Body of pancreas (tissue), 4 donors: ENCODE results near the gene TM7SF3. TPM values are rescaled to one million over a fixed set of nuclear protein-coding genes. Genes with fewer than 3 reads are reported as not detected.

Experiments used
- ATAC-seq: fragments of 150-250 bp; one replicate; pipeline ENCODE4 v1.9.1; 2016
- DNase-seq, 4 donors: peaks; one replicate each; pipeline ENCODE4 v3.0.0-alpha.2; 2019
- H3K27ac ChIP-seq, 4 donors: fragments of 200-600 bp; sonication (generic); 1 replicate in 3 of 4; 2 replicates in 1 of 4; pipeline versions ENCODE4 v1.5.1 to v1.6.1; 2016 to 2019; ENCODE audit warnings: mild to moderate bottlenecking in 1 of 4, mixed read lengths in 1 of 4, moderate library complexity in 1 of 4
- H3K27me3 ChIP-seq, 2 donors: fragments of 200-600 bp; sonication (generic); one replicate each; pipeline ENCODE4 v1.6.0; 2016; ENCODE audit warnings: mild to moderate bottlenecking in 1 of 2
- H3K36me3 ChIP-seq, 2 donors: fragments of 200-600 bp; sonication (generic); replicated peaks in 1 of 2; 2 replicates each; pipeline ENCODE4 v1.5.1; 2016; ENCODE audit warnings: low read depth in 2 of 2; ENCODE audit not compliant: insufficient read depth in 1 of 2
- H3K4me1 ChIP-seq: fragments of 200-600 bp; sonication (generic); one replicate; pipeline ENCODE4 v1.6.0; 2016
- H3K4me3 ChIP-seq, 2 donors: fragments of 200-600 bp; sonication (generic); 1 replicate in 1 of 2; 2 replicates in 1 of 2; pipeline ENCODE4 v1.5.1; 2016 to 2019
- H3K9me3 ChIP-seq, 3 donors: fragments of 200-600 bp; sonication (generic); 1 replicate in 2 of 3; 2 replicates in 1 of 3; pipeline ENCODE4 v1.5.1; 2016
- POLR2A ChIP-seq, 3 donors: fragments of 450-650 bp; IDR thresholded peaks; one replicate each; pipeline ENCODE4 v1.6.1; 2016; ENCODE audit warnings: antibody characterized with exemption in 3 of 3, mild to moderate bottlenecking in 2 of 3
- WGBS, 2 donors: methylation state at CpG; one replicate each; pipeline ENCODE4 v1.1.5; 2017; 5-methylcytosine and 5-hydroxymethylcytosine counted together
- intact Hi-C: fragments of 100-400 bp; cut with DNase I; formaldehyde crosslinking; loops from one replicate; pipeline ENCODE4 v1.15.1; 2023
- total RNA-seq, 2 donors: library from RNA; depleted of rRNA; stranded (reverse); fragments of >200 nt; gene quantifications; one replicate each; pipeline ENCODE4 v1.1.0, GENCODE V29; 2016
- TF ChIP-seq, protein P1 (sequence below), 7 experiments: fragments of 450-650 bp in 4 of 7; fragments of 200-600 bp in 3 of 7; sonication (generic) in 3 of 7; IDR thresholded peaks; one replicate each; pipeline ENCODE4 v1.5.1; 2016 to 2019; ENCODE audit warnings: antibody characterized with exemption in 7 of 7

The TM7SF3 gene
- total RNA-seq, 2 donors from 2014 or later = 55.0 to 113 TPM

DNA sequence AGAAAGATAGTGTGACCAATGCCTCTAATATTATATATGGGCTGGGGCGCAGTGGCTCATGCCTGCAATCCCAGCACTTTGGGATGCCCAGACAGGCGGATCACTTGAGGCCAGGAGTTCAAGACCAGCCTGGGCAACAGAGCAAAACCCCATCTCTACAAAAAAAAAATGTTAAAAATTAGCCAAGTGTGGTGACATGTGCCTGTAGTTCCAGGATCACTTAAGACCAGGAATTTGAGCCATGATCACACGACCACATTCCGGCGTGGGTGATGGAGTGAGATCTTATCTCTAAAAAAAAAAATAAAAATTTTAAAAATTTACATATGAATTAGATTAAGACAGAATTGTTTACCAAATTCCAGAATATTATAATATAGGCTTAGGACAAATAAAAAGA lies 12.0 kb downstream of the TM7SF3 start:
- TF ChIP-seq, protein P1, sequence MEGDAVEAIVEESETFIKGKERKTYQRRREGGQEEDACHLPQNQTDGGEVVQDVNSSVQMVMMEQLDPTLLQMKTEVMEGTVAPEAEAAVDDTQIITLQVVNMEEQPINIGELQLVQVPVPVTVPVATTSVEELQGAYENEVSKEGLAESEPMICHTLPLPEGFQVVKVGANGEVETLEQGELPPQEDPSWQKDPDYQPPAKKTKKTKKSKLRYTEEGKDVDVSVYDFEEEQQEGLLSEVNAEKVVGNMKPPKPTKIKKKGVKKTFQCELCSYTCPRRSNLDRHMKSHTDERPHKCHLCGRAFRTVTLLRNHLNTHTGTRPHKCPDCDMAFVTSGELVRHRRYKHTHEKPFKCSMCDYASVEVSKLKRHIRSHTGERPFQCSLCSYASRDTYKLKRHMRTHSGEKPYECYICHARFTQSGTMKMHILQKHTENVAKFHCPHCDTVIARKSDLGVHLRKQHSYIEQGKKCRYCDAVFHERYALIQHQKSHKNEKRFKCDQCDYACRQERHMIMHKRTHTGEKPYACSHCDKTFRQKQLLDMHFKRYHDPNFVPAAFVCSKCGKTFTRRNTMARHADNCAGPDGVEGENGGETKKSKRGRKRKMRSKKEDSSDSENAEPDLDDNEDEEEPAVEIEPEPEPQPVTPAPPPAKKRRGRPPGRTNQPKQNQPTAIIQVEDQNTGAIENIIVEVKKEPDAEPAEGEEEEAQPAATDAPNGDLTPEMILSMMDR (IDR thresholded peaks at IDR 0.05) = no peak
- TF ChIP-seq POLR2A (IDR thresholded peaks at IDR 0.05) = no peak
- WGBS, 2 donors = 74 to 83% methylated on average over 5 of the region's 5 CpGs
- ATAC-seq (no peak), DNase-seq (no peak)
- no peak overlapping the region for H3K4me3 ChIP-seq
- H3K27ac ChIP-seq = no peak overlapping the region
- H3K9me3 ChIP-seq = no peaks in the 10 kb centered on the region
- intact Hi-C loops = no loop called here
- peaks cover 0 to 3% of the 10 kb centered on the region in 2 donors for H3K36me3 ChIP-seq
- no peaks in the 10 kb centered on the region for H3K27me3 ChIP-seq
- peaks cover 32% of the 10 kb centered on the region for H3K4me1 ChIP-seq

DNA sequence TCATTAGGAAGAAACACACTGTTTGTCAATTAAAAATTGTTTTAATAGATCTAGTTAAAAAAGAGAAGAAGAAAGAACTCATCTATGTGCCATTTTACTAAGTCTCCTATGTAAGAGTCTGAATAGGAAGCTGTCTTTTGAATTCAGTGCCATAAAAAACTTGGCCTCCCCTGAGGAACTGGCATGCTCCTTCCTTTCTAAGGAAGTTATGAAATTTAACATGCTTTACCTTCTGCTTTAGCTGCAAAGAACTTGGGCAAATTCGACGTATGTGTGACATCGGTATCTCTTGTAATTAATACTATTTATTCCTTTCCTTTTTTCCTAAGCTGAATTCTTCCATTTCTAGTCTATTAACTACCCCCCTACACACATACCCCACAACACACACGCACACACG lies 12.5 kb downstream of the TM7SF3 start:
- H3K27ac ChIP-seq = no peak overlapping the region
- 71 to 93% methylated on average over 5 of the region's 5 CpGs for WGBS, 2 donors
- TF ChIP-seq POLR2A (IDR thresholded peaks at IDR 0.05) = no peak
- TF ChIP-seq, protein P1 (IDR thresholded peaks at IDR 0.05) = no peak

DNA sequence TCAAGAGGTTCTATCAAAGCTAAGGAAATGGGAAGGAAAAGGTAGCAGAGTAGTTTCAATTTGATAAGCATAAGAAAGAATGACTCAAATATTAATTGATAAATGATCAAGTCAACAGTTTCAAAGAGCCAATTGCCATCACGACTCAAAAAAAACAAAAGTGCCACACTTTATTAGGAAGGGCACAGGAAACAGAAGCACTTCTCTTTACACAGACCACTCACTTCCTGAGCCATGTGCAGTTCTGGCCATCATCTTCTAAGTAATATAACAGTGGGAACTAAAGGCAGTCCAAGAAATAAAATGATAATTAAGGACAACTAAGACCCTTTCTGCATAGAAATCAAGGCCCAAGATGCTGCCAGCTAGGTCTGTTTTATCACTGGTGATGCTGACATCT lies 13.2 kb downstream of the TM7SF3 start:
- H3K27ac ChIP-seq = no peak overlapping the region
- no peaks in the 10 kb centered on the region for H3K9me3 ChIP-seq
- peaks cover 0 to 3% of the 10 kb centered on the region in 2 donors for H3K36me3 ChIP-seq
- no peak overlapping the region for H3K4me3 ChIP-seq
- no peak for TF ChIP-seq POLR2A (IDR thresholded peaks at IDR 0.05)
- TF ChIP-seq, protein P1 (IDR thresholded peaks at IDR 0.05) = no peak
- WGBS, 2 donors = 51 to 72% methylated on average over 1 of the region's 1 CpG
- peaks cover 24% of the 10 kb centered on the region for H3K4me1 ChIP-seq
- DNase-seq (no peak), ATAC-seq (no peak)
- no peaks in the 10 kb centered on the region for H3K27me3 ChIP-seq
- intact Hi-C loops = no loop called here

More for the DNA sequence above, 12.5 kb downstream of the TM7SF3 start:
- peaks cover 0 to 3% of the 10 kb centered on the region in 2 donors for H3K36me3 ChIP-seq
- DNase-seq (no peak), ATAC-seq (no peak)
- H3K9me3 ChIP-seq = no peaks in the 10 kb centered on the region
- H3K4me3 ChIP-seq = no peak overlapping the region
- intact Hi-C loops = no loop called here
- peaks cover 32% of the 10 kb centered on the region for H3K4me1 ChIP-seq
- no peaks in the 10 kb centered on the region for H3K27me3 ChIP-seq

DNA sequence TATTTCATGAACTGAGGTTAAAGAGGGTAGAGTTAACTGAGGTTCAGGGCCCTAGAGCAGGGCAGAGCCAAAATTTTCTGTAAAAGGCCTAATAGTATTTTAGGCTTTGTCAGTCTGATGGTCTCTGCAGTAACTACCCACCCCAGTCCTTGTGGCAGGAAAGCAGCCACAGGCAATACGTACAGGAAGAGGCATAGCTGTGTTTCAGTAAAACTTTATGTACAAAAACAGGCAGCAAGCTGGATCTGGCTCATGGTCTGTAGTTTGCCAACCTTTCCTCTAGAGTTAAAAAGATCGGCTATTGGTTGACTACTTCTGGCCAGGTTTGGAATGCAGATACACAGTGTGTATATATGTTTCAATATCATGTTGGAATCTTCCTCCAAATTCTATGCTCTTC lies 17.2 kb downstream of the TM7SF3 start:
- intact Hi-C loops = no loop called here
- Histone ChIP-seq H3K36me3 (peaks cover 0 to 17% of the 10 kb centered on the region in 2 donors), H3K4me1 (peaks cover 5% of the 10 kb centered on the region), H3K9me3 (no peaks in the 10 kb centered on the region), H3K27ac (no peak overlapping the region), H3K4me3 (no peak overlapping the region), H3K27me3 (no peaks in the 10 kb centered on the region)
- TF ChIP-seq, protein P1 (IDR thresholded peaks at IDR 0.05) = no peak
- no peak for TF ChIP-seq POLR2A (IDR thresholded peaks at IDR 0.05)
- no peak for DNase-seq
- no peak for ATAC-seq
- WGBS, 2 donors = 59 to 86% methylated on average over 2 of the region's 2 CpGs

DNA sequence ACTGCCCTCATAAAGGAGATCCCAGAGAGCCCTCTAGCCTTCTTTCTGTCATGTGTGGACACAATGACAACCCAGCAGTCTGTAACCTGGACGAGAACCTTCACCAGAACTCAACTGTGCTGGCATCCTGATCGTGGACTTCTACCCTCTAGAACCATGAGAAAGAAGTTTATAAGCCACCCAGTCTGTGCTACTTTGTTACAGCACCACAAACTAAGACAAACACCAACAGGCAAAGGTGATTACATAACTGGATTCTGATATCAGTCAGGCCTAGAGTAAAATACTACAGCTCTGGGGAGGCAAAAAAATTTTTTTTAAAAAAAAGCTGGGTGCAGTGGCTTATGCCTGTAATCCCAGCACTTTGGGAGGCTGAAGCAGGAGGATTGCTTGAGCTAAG lies 18.5 kb downstream of the TM7SF3 start:
- H3K9me3 ChIP-seq = no peaks in the 10 kb centered on the region
- 72 to 80% methylated on average over 2 of the region's 2 CpGs for WGBS, 2 donors
- DNase-seq = no peak
- peaks cover 5% of the 10 kb centered on the region for H3K4me1 ChIP-seq
- TF ChIP-seq, protein P1 (IDR thresholded peaks at IDR 0.05) = no peak
- no peak for TF ChIP-seq POLR2A (IDR thresholded peaks at IDR 0.05)
- intact Hi-C loops = no loop called here
- no peak overlapping the region for H3K27ac ChIP-seq
- H3K27me3 ChIP-seq = no peaks in the 10 kb centered on the region
- peaks cover 0 to 19% of the 10 kb centered on the region in 2 donors for H3K36me3 ChIP-seq
- no peak overlapping the region for H3K4me3 ChIP-seq
- no peak for ATAC-seq
